HepG2 (cell line): ENCODE data around the gene COBL. TPM values are rescaled to one million over a fixed set of nuclear protein-coding genes. Genes with fewer than 3 reads are reported as not detected.

Experiments used
- EHMT2 ChIP-seq: fragments of 200-600 bp; sonication (generic); IDR thresholded peaks from 2 replicates; pipeline ENCODE4 v1.7.0; 2017; ENCODE audit warnings: antibody characterized with exemption, low read depth, low read length, borderline replicate concordance
- FOXM1 ChIP-seq: sonication (generic); formaldehyde crosslinking; IDR thresholded peaks from 2 replicates; pipeline ENCODE4 v1.5.0; 2020; ENCODE audit warnings: missing genetic modification reagents
- GABPB1 ChIP-seq: IDR thresholded peaks from 2 replicates; pipeline ENCODE4 v1.6.1; 2016; ENCODE audit warnings: mild to moderate bottlenecking, missing genetic modification reagents, moderate library complexity, missing compliant biosample characterization
- GTF3A ChIP-seq: sonication (generic); formaldehyde crosslinking; conservative IDR thresholded peaks from 2 replicates; pipeline ENCODE4 v1.4.0; 2020; ENCODE audit warnings: mild to moderate bottlenecking, missing genetic modification reagents
- HDAC1 ChIP-seq: sonication (generic); formaldehyde crosslinking; IDR thresholded peaks from 2 replicates; pipeline ENCODE4 v1.5.1; 2020; ENCODE audit warnings: mild to moderate bottlenecking, missing genetic modification reagents
- ISL2 ChIP-seq: sonication (generic); formaldehyde crosslinking; IDR thresholded peaks from 2 replicates; pipeline ENCODE4 v1.5.0; 2020; ENCODE audit warnings: missing genetic modification reagents
- KLF6 ChIP-seq: IDR thresholded peaks from 2 replicates; pipeline ENCODE4 v1.8.0; 2016; ENCODE audit warnings: missing biosample characterization, missing genetic modification reagents
- MAFF ChIP-seq: IDR thresholded peaks from 2 replicates; pipeline ENCODE4 v1.6.1; 2011; ENCODE audit warnings: low read depth, low read length, improper control_type of control experiment
- MBNL3 ChIP-seq: fragments of 250-450 bp; sonication (Bioruptor Pico); conservative IDR thresholded peaks from 2 replicates; pipeline ENCODE4 v1.8.0; 2022; ENCODE audit warnings: mild to moderate bottlenecking, inconsistent platforms
- NPAS2 ChIP-seq: sonication (generic); formaldehyde crosslinking; IDR thresholded peaks from 2 replicates; pipeline ENCODE4 v1.8.0; 2022; ENCODE audit warnings: mild to moderate bottlenecking, missing genetic modification reagents, borderline replicate concordance
- SPEN ChIP-seq: sonication (generic); formaldehyde crosslinking; IDR thresholded peaks from 2 replicates; pipeline ENCODE4 v1.5.1; 2020; ENCODE audit warnings: low read depth, mild to moderate bottlenecking, missing genetic modification reagents
- ZFP36L1 ChIP-seq: sonication (generic); formaldehyde crosslinking; IDR thresholded peaks from 2 replicates; pipeline ENCODE4 v1.8.0; 2022; ENCODE audit warnings: mild to moderate bottlenecking, missing genetic modification reagents, moderate library complexity
- ZFP37 ChIP-seq: sonication (generic); formaldehyde crosslinking; IDR thresholded peaks from 2 replicates; pipeline ENCODE4 v1.4.0; 2020; ENCODE audit warnings: missing genetic modification reagents, borderline replicate concordance
- ZKSCAN5 ChIP-seq: sonication (generic); formaldehyde crosslinking; IDR thresholded peaks from 2 replicates; pipeline ENCODE4 v1.5.1; 2020; ENCODE audit warnings: mild to moderate bottlenecking, missing genetic modification reagents
- ZNF180 ChIP-seq: sonication (generic); formaldehyde crosslinking; IDR thresholded peaks from 2 replicates; pipeline ENCODE4 v1.4.0; 2020; ENCODE audit warnings: low read depth, missing genetic modification reagents, borderline replicate concordance
- ZNF598 ChIP-seq: sonication (generic); formaldehyde crosslinking; IDR thresholded peaks from 2 replicates; pipeline ENCODE4 v1.5.1; 2020; ENCODE audit warnings: mild to moderate bottlenecking, missing genetic modification reagents, borderline replicate concordance
- ZNF619 ChIP-seq: sonication (generic); formaldehyde crosslinking; IDR thresholded peaks from 2 replicates; pipeline ENCODE4 v1.4.0; 2020; ENCODE audit warnings: mild to moderate bottlenecking, missing genetic modification reagents
- ZNF713 ChIP-seq: sonication (generic); formaldehyde crosslinking; IDR thresholded peaks from 2 replicates; pipeline ENCODE4 v1.4.0; 2020; ENCODE audit warnings: mild to moderate bottlenecking, missing genetic modification reagents
- polyA plus RNA-seq, 8 experiments: library from polyadenylated mRNA; depleted of rRNA in 3 of 8; stranded (reverse) in 7 of 8; unstranded in 1 of 8; fragments of >200 nt; fragmentation: Illumina TruSeq in 4 of 8; extraction: Trizol in 4 of 8; gene quantifications; 2 replicates each; pipeline versions ENCODE4 v1.2.1 to v1.2.3, GENCODE V29; 2011 to 2016; ENCODE audit warnings: low read depth in 4 of 8, missing spikeins in 1 of 8, mixed read lengths in 1 of 8; ENCODE audit not compliant: insufficient read depth in 1 of 8
- total RNA-seq, 5 experiments: library from RNA; depleted of rRNA; stranded (reverse); fragments of >200 nt; fragmentation: Illumina TruSeq; extraction: Trizol; gene quantifications; 2 replicates each; pipeline ENCODE4 v1.2.3, GENCODE V29; 2016; ENCODE audit warnings: low read depth in 1 of 5
- TF ChIP-seq, protein P1 (sequence below): sonication (generic); formaldehyde crosslinking; IDR thresholded peaks from 2 replicates; pipeline ENCODE4 v1.9.0; 2021; ENCODE audit warnings: missing genetic modification reagents, borderline replicate concordance
- TF ChIP-seq, protein P2 (sequence below), 2 experiments: sonication (generic) in 1 of 2; formaldehyde crosslinking in 1 of 2; IDR thresholded peaks; 2 replicates each; pipeline versions ENCODE4 v1.4.0 to v1.6.1; 2018 to 2020; ENCODE audit warnings: missing genetic modification reagents in 2 of 2, borderline replicate concordance in 1 of 2, low read depth in 1 of 2, mild to moderate bottlenecking in 1 of 2, missing biosample characterization in 1 of 2
- TF ChIP-seq, protein P3 (sequence below): sonication (generic); formaldehyde crosslinking; IDR thresholded peaks from 2 replicates; pipeline ENCODE4 v1.5.1; 2020; ENCODE audit warnings: mild to moderate bottlenecking, missing genetic modification reagents, borderline replicate concordance
- TF ChIP-seq, protein P4 (sequence below): sonication (generic); formaldehyde crosslinking; IDR thresholded peaks from 2 replicates; pipeline ENCODE4 v1.4.0; 2020; ENCODE audit warnings: missing genetic modification reagents
- TF ChIP-seq, protein P5 (sequence below): IDR thresholded peaks from 2 replicates; pipeline ENCODE4 v1.6.1; 2012; ENCODE audit warnings: inconsistent platforms
- TF ChIP-seq, protein P6 (sequence below): sonication (generic); formaldehyde crosslinking; IDR thresholded peaks from 2 replicates; pipeline ENCODE4 v1.4.0; 2020; ENCODE audit warnings: missing genetic modification reagents

Gene COBL
- total and polyA plus RNA-seq, 2 of the 13 experiments (the other 11 are each of a cell fraction or from before 2014, with no cell fraction given), result 3.8 to 4.9 TPM

DNA sequence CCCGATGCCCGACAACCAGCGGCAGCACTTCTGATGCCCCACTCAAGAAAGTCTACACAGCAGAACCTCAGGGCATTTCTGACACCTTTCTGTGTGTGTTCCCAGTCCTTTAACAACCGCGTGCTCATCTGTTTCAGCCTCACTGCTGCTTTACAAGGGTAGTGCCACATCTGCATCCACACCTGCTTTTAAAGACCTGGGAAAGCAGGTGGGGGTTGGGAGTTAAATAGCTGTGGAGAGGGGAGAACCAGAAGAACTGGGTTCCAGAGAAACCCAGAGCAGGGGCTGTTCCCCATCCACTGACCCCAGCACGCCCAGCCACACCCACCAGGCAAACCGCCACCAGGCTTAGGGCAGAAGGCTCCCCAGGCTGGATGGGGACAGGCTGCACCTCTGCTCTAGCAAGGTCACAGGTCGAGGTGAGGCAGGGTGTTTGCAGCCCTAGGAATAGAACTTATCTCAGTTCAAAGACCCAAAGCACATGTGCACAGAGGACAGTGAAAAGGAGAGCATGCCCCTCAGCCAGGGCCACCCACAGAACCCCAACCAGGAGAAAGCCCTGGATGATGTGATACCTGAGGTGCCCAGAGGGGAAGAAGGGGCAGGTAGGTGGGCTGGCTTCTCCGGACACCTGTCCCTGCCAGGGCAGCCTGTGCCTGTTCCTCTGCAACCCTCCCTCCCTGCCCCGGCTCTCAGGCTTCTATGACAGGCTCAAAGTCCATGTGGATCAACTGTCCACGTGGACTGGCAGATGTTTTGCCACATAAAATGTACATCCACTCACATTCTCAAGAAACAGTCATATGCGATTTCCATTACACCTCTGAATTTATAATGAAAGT, 51.3 kb downstream of the COBL start (continued):
- TF ChIP-seq NPAS2 (CRISPR knock-in tag) (no peak), EHMT2 (no peak), ZNF713 (CRISPR knock-in tag) (no peak), MAFF (no peak), ZNF598 (CRISPR knock-in tag) (no peak), ZFP37 (0 out of 2 replicates have a peak, but pooled peaks have one; percentile 25), GTF3A (no peak), SPEN (CRISPR knock-in tag) (no peak), ZNF619 (CRISPR knock-in tag) (0 out of 2 replicates have a peak, but pooled peaks have one; percentile 66), ZNF180 (no peak), ISL2 (CRISPR knock-in tag) (no peak), HDAC1 (CRISPR knock-in tag) (peak; percentile 52), ZFP36L1 (CRISPR knock-in tag) (no peak), KLF6 (CRISPR knock-in tag) (no peak), MBNL3 (CRISPR knock-in tag) (no peak), FOXM1 (CRISPR knock-in tag) (no peak), ZKSCAN5 (CRISPR knock-in tag) (no peak), GABPB1 (CRISPR knock-in tag) (no peak)
- TF ChIP-seq, protein P1, sequence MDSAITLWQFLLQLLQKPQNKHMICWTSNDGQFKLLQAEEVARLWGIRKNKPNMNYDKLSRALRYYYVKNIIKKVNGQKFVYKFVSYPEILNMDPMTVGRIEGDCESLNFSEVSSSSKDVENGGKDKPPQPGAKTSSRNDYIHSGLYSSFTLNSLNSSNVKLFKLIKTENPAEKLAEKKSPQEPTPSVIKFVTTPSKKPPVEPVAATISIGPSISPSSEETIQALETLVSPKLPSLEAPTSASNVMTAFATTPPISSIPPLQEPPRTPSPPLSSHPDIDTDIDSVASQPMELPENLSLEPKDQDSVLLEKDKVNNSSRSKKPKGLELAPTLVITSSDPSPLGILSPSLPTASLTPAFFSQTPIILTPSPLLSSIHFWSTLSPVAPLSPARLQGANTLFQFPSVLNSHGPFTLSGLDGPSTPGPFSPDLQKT (CRISPR knock-in tag), result no peak
- TF ChIP-seq, protein P2, sequence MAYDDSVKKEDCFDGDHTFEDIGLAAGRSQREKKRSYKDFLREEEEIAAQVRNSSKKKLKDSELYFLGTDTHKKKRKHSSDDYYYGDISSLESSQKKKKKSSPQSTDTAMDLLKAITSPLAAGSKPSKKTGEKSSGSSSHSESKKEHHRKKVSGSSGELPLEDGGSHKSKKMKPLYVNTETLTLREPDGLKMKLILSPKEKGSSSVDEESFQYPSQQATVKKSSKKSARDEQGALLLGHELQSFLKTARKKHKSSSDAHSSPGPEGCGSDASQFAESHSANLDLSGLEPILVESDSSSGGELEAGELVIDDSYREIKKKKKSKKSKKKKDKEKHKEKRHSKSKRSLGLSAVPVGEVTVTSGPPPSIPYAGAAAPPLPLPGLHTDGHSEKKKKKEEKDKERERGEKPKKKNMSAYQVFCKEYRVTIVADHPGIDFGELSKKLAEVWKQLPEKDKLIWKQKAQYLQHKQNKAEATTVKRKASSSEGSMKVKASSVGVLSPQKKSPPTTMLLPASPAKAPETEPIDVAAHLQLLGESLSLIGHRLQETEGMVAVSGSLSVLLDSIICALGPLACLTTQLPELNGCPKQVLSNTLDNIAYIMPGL (CRISPR knock-in tag; IDR thresholded peaks at IDR 0.05; ENCODE audit: borderline replicate concordance in 1 of 2, low read depth in 1 of 2), result no peak; a peak in 1 of 4 replicates
- TF ChIP-seq, protein P3, sequence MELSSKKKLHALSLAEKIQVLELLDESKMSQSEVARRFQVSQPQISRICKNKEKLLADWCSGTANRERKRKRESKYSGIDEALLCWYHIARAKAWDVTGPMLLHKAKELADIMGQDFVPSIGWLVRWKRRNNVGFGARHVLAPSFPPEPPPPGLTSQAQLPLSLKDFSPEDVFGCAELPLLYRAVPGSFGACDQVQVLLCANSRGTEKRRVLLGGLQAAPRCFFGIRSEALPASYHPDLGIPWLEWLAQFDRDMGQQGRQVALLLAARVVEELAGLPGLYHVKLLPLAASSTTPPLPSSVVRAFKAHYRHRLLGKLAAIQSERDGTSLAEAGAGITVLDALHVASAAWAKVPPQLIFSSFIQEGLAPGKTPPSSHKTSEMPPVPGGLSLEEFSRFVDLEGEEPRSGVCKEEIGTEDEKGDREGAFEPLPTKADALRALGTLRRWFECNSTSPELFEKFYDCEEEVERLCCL (CRISPR knock-in tag), result no peak
- TF ChIP-seq, protein P4, sequence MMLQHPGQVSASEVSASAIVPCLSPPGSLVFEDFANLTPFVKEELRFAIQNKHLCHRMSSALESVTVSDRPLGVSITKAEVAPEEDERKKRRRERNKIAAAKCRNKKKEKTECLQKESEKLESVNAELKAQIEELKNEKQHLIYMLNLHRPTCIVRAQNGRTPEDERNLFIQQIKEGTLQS (CRISPR knock-in tag), result no peak
- TF ChIP-seq, protein P5, sequence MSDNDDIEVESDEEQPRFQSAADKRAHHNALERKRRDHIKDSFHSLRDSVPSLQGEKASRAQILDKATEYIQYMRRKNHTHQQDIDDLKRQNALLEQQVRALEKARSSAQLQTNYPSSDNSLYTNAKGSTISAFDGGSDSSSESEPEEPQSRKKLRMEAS, result peak; percentile 92
- TF ChIP-seq, protein P6, sequence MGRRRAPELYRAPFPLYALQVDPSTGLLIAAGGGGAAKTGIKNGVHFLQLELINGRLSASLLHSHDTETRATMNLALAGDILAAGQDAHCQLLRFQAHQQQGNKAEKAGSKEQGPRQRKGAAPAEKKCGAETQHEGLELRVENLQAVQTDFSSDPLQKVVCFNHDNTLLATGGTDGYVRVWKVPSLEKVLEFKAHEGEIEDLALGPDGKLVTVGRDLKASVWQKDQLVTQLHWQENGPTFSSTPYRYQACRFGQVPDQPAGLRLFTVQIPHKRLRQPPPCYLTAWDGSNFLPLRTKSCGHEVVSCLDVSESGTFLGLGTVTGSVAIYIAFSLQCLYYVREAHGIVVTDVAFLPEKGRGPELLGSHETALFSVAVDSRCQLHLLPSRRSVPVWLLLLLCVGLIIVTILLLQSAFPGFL, result no peak
